Stimulated activated CD8-positive, alpha-beta memory T cell treated with anti-CD3 and anti-CD28 coated beads, Interleukin-12 subunit alpha, Interleukin-12 subunit beta, amount 100 ng/mL, for 4 hours (primary cell): Measurements from ENCODE around the gene KIR2DL1.
A peak's percentile ranks its signal among the peaks of the same experiment; 100 is the strongest.
"Not testable (repeated sequence)": the region's sequence is repeated elsewhere in the genome, so short reads cannot be mapped to it uniquely, and the experiment has no call there.

Source experiments
- DNase-seq: peaks from one replicate; pipeline ENCODE4 v3.0.0-alpha.2; 2020; ENCODE audit warnings: low read depth

The KIR2DL1 gene

GRCh38 chr19:54769646-54770045, at the start of gene KIR2DL1:
KIR2DL1 (plus strand) TSS chr19:54769793; CDS start chr19:54769851, 58 bp downstream.
- not testable (repeated sequence) for DNase-seq

- DNase-seq, result no peak
Observed at GRCh38 chr19:54724142-54724541, 45.5 kb upstream of the KIR2DL1 start, which contains the start of gene KIR3DL3. KIR3DL3 (plus strand) TSS chr19:54724442; CDS start chr19:54724497, 55 bp downstream.

- no peak for DNase-seq
Observed at GRCh38 chr19:54724644-54725043, 44.9 kb upstream of the KIR2DL1 start.

- DNase-seq, result no peak
Observed at GRCh38 chr19:54725321-54725720, 44.3 kb upstream of the KIR2DL1 start.

GRCh38 chr19:54727562-54727961, 42.0 kb upstream of the KIR2DL1 start:
- no peak for DNase-seq

GRCh38 chr19:54728167-54728566, 41.4 kb upstream of the KIR2DL1 start:
- DNase-seq, result no peak

- no peak for DNase-seq
Observed at GRCh38 chr19:54729416-54730188, 40.0 kb upstream of the KIR2DL1 start.

- DNase-seq, result no peak
Observed at GRCh38 chr19:54731191-54731590, 38.4 kb upstream of the KIR2DL1 start.

GRCh38 chr19:54738306-54738705, 31.3 kb upstream of the KIR2DL1 start, which contains the start of gene KIR2DL3:
KIR2DL3 (plus strand) TSS chr19:54738513; CDS start chr19:54738546, 33 bp downstream.
- DNase-seq, result not testable (repeated sequence)

GRCh38 chr19:54738715-54739114, 30.9 kb upstream of the KIR2DL1 start:
- no peak for DNase-seq

- DNase-seq, result no peak
Observed at GRCh38 chr19:54739587-54740497, 29.8 kb upstream of the KIR2DL1 start.

- DNase-seq, result not testable (repeated sequence)
Observed at GRCh38 chr19:54741950-54742349, 27.6 kb upstream of the KIR2DL1 start.

- DNase-seq, result not testable (repeated sequence)
Observed at GRCh38 chr19:54744080-54744479, 25.5 kb upstream of the KIR2DL1 start.

- not testable (repeated sequence) for DNase-seq
Observed at GRCh38 chr19:54747614-54748322, 21.8 kb upstream of the KIR2DL1 start.

GRCh38 chr19:54750276-54750675, 19.3 kb upstream of the KIR2DL1 start:
- DNase-seq, result not testable (repeated sequence)

- DNase-seq, result peak; percentile 12
Observed at GRCh38 chr19:54756204-54757110, 13.1 kb upstream of the KIR2DL1 start.

GRCh38 chr19:54758577-54758976, 11.0 kb upstream of the KIR2DL1 start:
- not testable (repeated sequence) for DNase-seq

GRCh38 chr19:54764219-54764618, 5.4 kb upstream of the KIR2DL1 start:
- DNase-seq, result not testable (repeated sequence)

- DNase-seq, result not testable (repeated sequence)
Observed at GRCh38 chr19:54766464-54766863, 3.1 kb upstream of the KIR2DL1 start.

- not testable (repeated sequence) for DNase-seq
Observed at GRCh38 chr19:54770511-54770910, 918 bp downstream of the KIR2DL1 start.
